B cell (primary cell): Measurements from ENCODE around the gene RNF40. TPM values are rescaled to one million over a fixed set of nuclear protein-coding genes. Genes with fewer than 3 reads are reported as not detected.

Experiments
- ATAC-seq: fragments of 200-7000 bp; cut with Tn5 transposase; one replicate; pipeline ENCODE4 v1.10.0; 2021; ENCODE audit warnings: low read depth, mild to moderate bottlenecking, moderate number of reproducible peaks, moderate library complexity
- CTCF ChIA-PET: fragments of 350-600 bp; sonication (Branson Sonifier 250); formaldehyde crosslinking; loops from one replicate; lab custom pipeline; 2021; ENCODE audit warnings: antibody characterized with exemption, inconsistent platforms; lab: Charles Lee
- POLR2A ChIA-PET: fragments of 350-600 bp; sonication (Branson Sonifier 250); formaldehyde crosslinking; loops from one replicate; lab custom pipeline; 2021; ENCODE audit warnings: antibody characterized with exemption; lab: Charles Lee
- DNase-seq: peaks from one replicate; pipeline ENCODE4 v3.0.0; 2013
- H2AFZ ChIP-seq: 2 replicates; pipeline ENCODE4 v1.6.1; 2012; ENCODE audit warnings: mild to moderate bottlenecking, low read depth, low read length; ENCODE audit not compliant: insufficient read depth, poor library complexity, severe bottlenecking
- H3K27ac ChIP-seq, 2 donors: 1 replicate in 1 of 2; 2 replicates in 1 of 2; pipeline ENCODE4 v1.5.1; 2012 to 2013; ENCODE audit warnings: low read length in 2 of 2, mild to moderate bottlenecking in 2 of 2, moderate library complexity in 1 of 2
- H3K27me3 ChIP-seq, 4 experiments: fragments of 200-600 bp in 1 of 4; sonication (generic) in 1 of 4; replicated peaks in 1 of 4; 1 replicate in 2 of 4; 2 replicates in 2 of 4; pipeline versions ENCODE4 v1.6.1 to v1.7.0; 2013 to 2016; ENCODE audit warnings: low read length in 3 of 4, mild to moderate bottlenecking in 2 of 4, mixed read lengths in 1 of 4, moderate library complexity in 1 of 4; ENCODE audit not compliant: insufficient read depth in 4 of 4, control insufficient read depth in 3 of 4; ENCODE audit errors: control extremely low read depth in 1 of 4
- H3K36me3 ChIP-seq, 2 experiments: replicated peaks in 1 of 2; 1 replicate in 1 of 2; 2 replicates in 1 of 2; pipeline versions ENCODE4 v1.6.1 to v1.7.1; 2013; ENCODE audit warnings: low read length in 1 of 2; ENCODE audit not compliant: insufficient read depth in 2 of 2, control insufficient read depth in 1 of 2; ENCODE audit errors: control extremely low read depth in 1 of 2, extremely low read depth in 1 of 2
- H3K4me1 ChIP-seq, 2 donors: fragments of 200-600 bp in 1 of 2; sonication (generic) in 1 of 2; 1 replicate in 1 of 2; 2 replicates in 1 of 2; pipeline versions ENCODE4 v1.5.1 to v1.6.1; 2013 to 2017; ENCODE audit warnings: low read length in 2 of 2; ENCODE audit not compliant: control insufficient read depth in 2 of 2, insufficient read depth in 2 of 2
- H3K4me2 ChIP-seq: replicated peaks from 2 replicates; pipeline ENCODE3; 2012; ENCODE audit warnings: mild to moderate bottlenecking, low read depth, low read length; ENCODE audit not compliant: poor library complexity, severe bottlenecking
- H3K4me3 ChIP-seq, 5 experiments: fragments of 200-600 bp in 1 of 5; sonication (generic) in 1 of 5; 1 replicate in 3 of 5; 2 replicates in 2 of 5; pipeline versions ENCODE4 v1.5.1 to v1.7.0; 2011 to 2016; ENCODE audit warnings: low read length in 4 of 5, mild to moderate bottlenecking in 4 of 5, low read depth in 2 of 5, control low read depth in 1 of 5, moderate library complexity in 1 of 5; ENCODE audit not compliant: insufficient read depth in 1 of 5; ENCODE audit errors: control extremely low read depth in 1 of 5, extremely low read depth in 1 of 5
- H3K79me2 ChIP-seq: fragments of 200-600 bp; sonication (generic); one replicate; pipeline ENCODE4 v1.6.0; 2016; ENCODE audit warnings: low read length; ENCODE audit not compliant: control insufficient read depth, insufficient read depth
- H3K9ac ChIP-seq: fragments of 200-600 bp; sonication (generic); 2 replicates; pipeline ENCODE4 v1.6.1; 2017; ENCODE audit warnings: mild to moderate bottlenecking, low read length, moderate library complexity
- H3K9me3 ChIP-seq, 3 donors: one replicate each; pipeline versions ENCODE4 v1.6.1 to v1.7.1; 2013; ENCODE audit warnings: low read length in 2 of 3; ENCODE audit not compliant: control insufficient read depth in 2 of 3, insufficient read depth in 1 of 3; ENCODE audit errors: control extremely low read depth in 1 of 3
- H4K20me1 ChIP-seq: 2 replicates; pipeline ENCODE4 v1.6.0; 2012; ENCODE audit warnings: mild to moderate bottlenecking, low read length; ENCODE audit not compliant: insufficient read depth, control insufficient read depth, poor library complexity, severe bottlenecking
- H3K27ac Mint-ChIP-seq: one replicate; pipeline ENCODE4 v1.8.0; 2021; ENCODE audit warnings: mixed read lengths
- H3K27me3 Mint-ChIP-seq: one replicate; pipeline ENCODE4 v1.8.0; 2021; ENCODE audit warnings: mixed read lengths
- H3K4me1 Mint-ChIP-seq: one replicate; pipeline ENCODE4 v1.8.0; 2021; ENCODE audit warnings: mixed read lengths
- H3K4me3 Mint-ChIP-seq: one replicate; pipeline ENCODE4 v1.8.0; 2021; ENCODE audit warnings: mixed read lengths
- H3K9me3 Mint-ChIP-seq: one replicate; pipeline ENCODE4 v1.8.0; 2022; ENCODE audit warnings: mixed read lengths; ENCODE audit not compliant: insufficient read depth
- CTCF ChIP-seq: fragments of 200-600 bp; IDR thresholded peaks from one replicate; pipeline ENCODE4 v1.8.0; 2022; ENCODE audit warnings: antibody characterized with exemption, mild to moderate bottlenecking
- EZH2 ChIP-seq: IDR thresholded peaks from 2 replicates; pipeline ENCODE4 v1.6.1; 2012; ENCODE audit warnings: borderline replicate concordance, low read depth, mild to moderate bottlenecking, moderate library complexity, low read length; ENCODE audit not compliant: insufficient read depth, poor library complexity, severe bottlenecking
- WGBS: methylation state at CpG from one replicate; pipeline ENCODE4 v1.1.5; 2013; ENCODE audit warnings: missing lambda C conversion rate; ENCODE audit not compliant: insufficient coverage; 5-methylcytosine and 5-hydroxymethylcytosine counted together
- intact Hi-C: fragments of 100-400 bp; cut with micrococcal nuclease; formaldehyde crosslinking; loops from one replicate; pipeline ENCODE4 v1.10.0; 2022
- polyA plus RNA-seq: library from polyadenylated mRNA; depleted of rRNA; stranded (reverse); fragments of >200 nt; gene quantifications from 2 replicates; pipeline ENCODE4 v1.2.3, GENCODE V29; 2012
- small RNA-seq: library from RNA; depleted of rRNA; stranded (forward); fragments of <200 nt; gene quantifications from one replicate; pipeline ENCODE3, GENCODE V24; 2012; ENCODE audit warnings: low replicate concordance, low read depth; ENCODE audit not compliant: insufficient read length
- total RNA-seq, 2 donors: library from RNA; stranded (reverse); fragments of 120-200 nt in 1 of 2; gene quantifications; 1 replicate in 1 of 2; 2 replicates in 1 of 2; pipeline versions ENCODE4 v1.2.3 to v1.2.4, GENCODE V29; 2013 to 2022

The RNF40 gene
- total and polyA plus RNA-seq, 2 donors (not counting 1 experiment from before 2014, with no cell fraction given), result 41.8 to 121 TPM

GRCh38 chr16:30821891-30822290, 59.8 kb downstream of the RNF40 start:
- CTCF ChIA-PET, result no interaction called here
- POLR2A ChIA-PET, result interaction anchor here (0.6 kb wide), 1 partner anchor 21 kb away, joined by 3 read pairs; no protein-coding TSS in a partner anchor
- no peak overlapping the region for H3K27ac ChIP-seq
- no peak overlapping the region for H3K27ac Mint-ChIP-seq
- TF ChIP-seq EZH2 (no peak), CTCF (no peak)
- no peak overlapping the region for H3K4me2 ChIP-seq
- no peak overlapping the region for H3K4me3 Mint-ChIP-seq
- no peak for ATAC-seq
- no peaks in the 10 kb centered on the region for H3K36me3 ChIP-seq
- no peaks in the 10 kb centered on the region for H3K4me1 Mint-ChIP-seq
- H3K9me3 ChIP-seq, result peaks cover 0 to 3% (median 0%) of the 10 kb centered on the region in 3 donors
- intact Hi-C loops, result no loop called here
- peaks cover 8% of the 10 kb centered on the region for H3K27me3 Mint-ChIP-seq
- no peak overlapping the region for H3K9ac ChIP-seq
- H2AFZ ChIP-seq, result no peak overlapping the region
- H3K4me3 ChIP-seq, result no peak overlapping the region
- H3K4me1 ChIP-seq, result no peaks in the 10 kb centered on the region
- no peaks in the 10 kb centered on the region for H3K9me3 Mint-ChIP-seq
- no peaks in the 10 kb centered on the region for H3K79me2 ChIP-seq
- H4K20me1 ChIP-seq, result no peaks in the 10 kb centered on the region
- peaks cover 0 to 3% (median 0%) of the 10 kb centered on the region in 4 experiments for H3K27me3 ChIP-seq
- 93% methylated on average over 17 of the region's 17 CpGs for WGBS
- DNase-seq, result no peak

Small RNA genes within 50 kb of the gene (small RNA-seq; reads per million reads assigned to genes)
- not detected for gene RF00017

Other genes starting within 250 kb of the RNF40 start
- gene ZNF768, start 235.8 kb upstream of the RNF40 start, total RNA-seq, result 33.3 and 36.5 TPM in 2 replicates
- gene ZNF768, start 235.8 kb upstream of the RNF40 start, polyA plus RNA-seq, result 16.8 and 24.8 TPM in 2 replicates
- 17.3 and 27.1 TPM in 2 replicates for gene ZNF747, start 227.5 kb upstream of the RNF40 start, total RNA-seq
- 7.3 and 9.7 TPM in 2 replicates for gene ZNF747, start 227.5 kb upstream of the RNF40 start, polyA plus RNA-seq
- gene ZNF764, start 203.9 kb upstream of the RNF40 start, total RNA-seq, result 19.7 and 20.9 TPM in 2 replicates
- gene ZNF764, start 203.9 kb upstream of the RNF40 start, polyA plus RNA-seq, result 11.0 and 12.6 TPM in 2 replicates
- 23.1 and 24.9 TPM in 2 replicates for gene ZNF688, start 190.6 kb upstream of the RNF40 start, total RNA-seq
- 15.9 and 20.6 TPM in 2 replicates for gene ZNF688, start 190.6 kb upstream of the RNF40 start, polyA plus RNA-seq
- 39.7 and 44.6 TPM in 2 replicates for gene ZNF785, start 176.6 kb upstream of the RNF40 start, total RNA-seq
- gene ZNF785, start 176.6 kb upstream of the RNF40 start, polyA plus RNA-seq, result 9.6 and 12.2 TPM in 2 replicates
- gene ZNF689, start 151.9 kb upstream of the RNF40 start, total RNA-seq, result 11.9 and 12.4 TPM in 2 replicates
- 8.1 and 9.6 TPM in 2 replicates for gene ZNF689, start 151.9 kb upstream of the RNF40 start, polyA plus RNA-seq
- gene PRR14, start 111.4 kb upstream of the RNF40 start, total RNA-seq, result 92.7 and 95.8 TPM in 2 replicates
- gene PRR14, start 111.4 kb upstream of the RNF40 start, polyA plus RNA-seq, result 62.4 and 63.5 TPM in 2 replicates
- gene FBRS, start 103.9 kb upstream of the RNF40 start, total RNA-seq, result 191 and 194 TPM in 2 replicates
- 68.3 and 84.4 TPM in 2 replicates for gene FBRS, start 103.9 kb upstream of the RNF40 start, polyA plus RNA-seq
- 142 and 145 TPM in 2 replicates for gene SRCAP, start 63.2 kb upstream of the RNF40 start, total RNA-seq
- gene SRCAP, start 63.2 kb upstream of the RNF40 start, polyA plus RNA-seq, result 20.9 and 21.4 TPM in 2 replicates
- gene PHKG2, start 13.9 kb upstream of the RNF40 start, total RNA-seq, result 54.1 and 55.7 TPM in 2 replicates
- gene PHKG2, start 13.9 kb upstream of the RNF40 start, polyA plus RNA-seq, result 79.0 and 80.8 TPM in 2 replicates
- gene CFAP119, start 260 bp upstream of the RNF40 start, total RNA-seq, result 9.3 and 11.7 TPM in 2 replicates
- 8.5 and 10.4 TPM in 2 replicates for gene CFAP119, start 260 bp upstream of the RNF40 start, polyA plus RNA-seq
- gene ZNF629, start 24.9 kb downstream of the RNF40 start, total RNA-seq, result 6.4 and 6.9 TPM in 2 replicates
- gene ZNF629, start 24.9 kb downstream of the RNF40 start, polyA plus RNA-seq, result 0.82 and 1.2 TPM in 2 replicates
- 30.5 and 31.6 TPM in 2 replicates for gene BCL7C, start 131.8 kb downstream of the RNF40 start, total RNA-seq
- 14.9 and 17.1 TPM in 2 replicates for gene BCL7C, start 131.8 kb downstream of the RNF40 start, polyA plus RNA-seq
- 0.81 and 1.0 TPM in 2 replicates for gene CTF1, start 134.3 kb downstream of the RNF40 start, total RNA-seq
- gene CTF1, start 134.3 kb downstream of the RNF40 start, polyA plus RNA-seq, result 0.78 and 0.99 TPM in 2 replicates
- 25.0 and 29.5 TPM in 2 replicates for gene FBXL19, start 161.2 kb downstream of the RNF40 start, total RNA-seq
- 9.0 and 12.9 TPM in 2 replicates for gene FBXL19, start 161.2 kb downstream of the RNF40 start, polyA plus RNA-seq
- gene ORAI3, start 186.7 kb downstream of the RNF40 start, total RNA-seq, result 51.8 and 55.8 TPM in 2 replicates
- 24.2 and 32.2 TPM in 2 replicates for gene ORAI3, start 186.7 kb downstream of the RNF40 start, polyA plus RNA-seq
- 37.2 and 39.5 TPM in 2 replicates for gene SETD1A, start 195.4 kb downstream of the RNF40 start, total RNA-seq
- 11.5 and 12.4 TPM in 2 replicates for gene SETD1A, start 195.4 kb downstream of the RNF40 start, polyA plus RNA-seq
- gene HSD3B7, start 222.9 kb downstream of the RNF40 start, total RNA-seq, result 1.0 and 1.2 TPM in 2 replicates
- 0.65 and 0.89 TPM in 2 replicates for gene HSD3B7, start 222.9 kb downstream of the RNF40 start, polyA plus RNA-seq
- 2.2 and 2.7 TPM in 2 replicates for gene STX1B, start 248.3 kb downstream of the RNF40 start, total RNA-seq
- gene STX1B, start 248.3 kb downstream of the RNF40 start, polyA plus RNA-seq, result 1.8 and 2.1 TPM in 2 replicates